AG04450 (cell line): ENCODE measurements around the gene CPEB1. TPM values are rescaled to one million over a fixed set of nuclear protein-coding genes. Genes with fewer than 3 reads are reported as not detected.
"Not testable (repeated sequence)": the region's sequence is repeated elsewhere in the genome, so short reads cannot be mapped to it uniquely, and the experiment has no call there.

Experiments used
- CTCF ChIA-PET: fragments of 300-600, 350-600 bp; formaldehyde crosslinking; extraction: SDS; loops from one replicate; lab custom pipeline; 2022; ENCODE audit warnings: antibody characterized with exemption, inconsistent platforms; lab: Charles Lee
- POLR2A ChIA-PET: fragments of 350-600 bp; formaldehyde crosslinking; extraction: SDS; loops from one replicate; lab custom pipeline; 2021; ENCODE audit warnings: antibody characterized with exemption, inconsistent platforms; lab: Yijun Ruan, JAX
- DNase-seq: peaks from one replicate; pipeline ENCODE4 v3.0.0-alpha.2; 2011; ENCODE audit warnings: low read depth, low spot score
- H3K27ac ChIP-seq: one replicate; pipeline ENCODE4 v1.5.1; 2012; ENCODE audit warnings: low read depth, low read length, control low read depth
- H3K27me3 ChIP-seq: one replicate; pipeline ENCODE4 v1.6.0; 2012; ENCODE audit warnings: low read length; ENCODE audit not compliant: control insufficient read depth, insufficient read depth
- H3K4me3 ChIP-seq: 2 replicates; pipeline ENCODE4 v1.5.1; 2011; ENCODE audit warnings: mild to moderate bottlenecking, low read depth, low read length, control low read depth
- H3K9me3 ChIP-seq: 2 replicates; pipeline ENCODE4 v1.5.1; 2012; ENCODE audit warnings: low read length; ENCODE audit not compliant: control insufficient read depth, insufficient read depth
- CTCF ChIP-seq: IDR thresholded peaks from 2 replicates; pipeline ENCODE4 v1.5.1; 2011; ENCODE audit warnings: low read depth, low read length, control low read depth, inconsistent platforms
- polyA plus RNA-seq: library from polyadenylated mRNA; depleted of rRNA; stranded (reverse); fragments of >200 nt; gene quantifications from 2 replicates; pipeline ENCODE4 v1.2.3, GENCODE V29; 2011

CPEB1 gene
- polyA plus RNA-seq, 1 experiment, result 8.3 TPM

GRCh38 chr15:82649226-82649999, 2.2 kb upstream of the CPEB1 start:
- no peak for TF ChIP-seq CTCF
- no peak for DNase-seq
- H3K27ac ChIP-seq, result no peak overlapping the region
- H3K4me3 ChIP-seq, result no peak overlapping the region
- CTCF ChIA-PET, result no interaction called here
- peaks cover 34% of the 10 kb centered on the region for H3K27me3 ChIP-seq
- H3K9me3 ChIP-seq, result peaks cover 11% of the 10 kb centered on the region; the same call in 1 of the 2 replicates
- POLR2A ChIA-PET, result no interaction called here

- peaks cover 39% of the 10 kb centered on the region for H3K27me3 ChIP-seq
- POLR2A ChIA-PET, result no interaction called here
- CTCF ChIA-PET, result no interaction called here
Measured at GRCh38 chr15:82648257-82649103, 1.3 kb upstream of the CPEB1 start.

GRCh38 chr15:82647835-82648256, 683 bp upstream of the CPEB1 start:
- peaks cover 11% of the 10 kb centered on the region; the same call in 1 of the 2 replicates for H3K9me3 ChIP-seq
- peak overlapping the region; percentile 50 for H3K4me3 ChIP-seq
- ChIA-PET CTCF (no interaction called here), POLR2A (no interaction called here)
- H3K27me3 ChIP-seq, result peaks cover 39% of the 10 kb centered on the region
- DNase-seq, result no peak
- no peak overlapping the region for H3K27ac ChIP-seq
- TF ChIP-seq CTCF, result no peak

More at GRCh38 chr15:82648257-82649103, 1.3 kb upstream of the CPEB1 start:
- Histone ChIP-seq H3K27ac (no peak overlapping the region), H3K4me3 (peak overlapping the region; percentile 43), H3K9me3 (peaks cover 11% of the 10 kb centered on the region; the same call in 1 of the 2 replicates)
- TF ChIP-seq CTCF, result peak; percentile 20; the same call in 1 of the 2 replicates
- DNase-seq, result no peak

GRCh38 chr15:82646250-82647044, 716 bp downstream of the CPEB1 start:
- Histone ChIP-seq H3K4me3 (0 out of 2 replicates have a peak overlapping the region, but pooled peaks have one; percentile 50), H3K27ac (no peak overlapping the region), H3K9me3 (peaks cover 11% of the 10 kb centered on the region; the same call in 1 of the 2 replicates), H3K27me3 (peaks cover 47% of the 10 kb centered on the region)
- ChIA-PET CTCF (no interaction called here), POLR2A (interaction anchor here (0.7 kb wide), 1 partner anchor 104 kb away, joined by 3 read pairs; no protein-coding TSS in a partner anchor)
- no peak for TF ChIP-seq CTCF
- no peak for DNase-seq

GRCh38 chr15:82644967-82645852, 2.0 kb downstream of the CPEB1 start:
- H3K27ac ChIP-seq, DNase-seq, POLR2A ChIA-PET, CTCF ChIA-PET, H3K4me3 ChIP-seq: not testable (repeated sequence)
- Histone ChIP-seq H3K27me3 (peaks cover 47% of the 10 kb centered on the region), H3K9me3 (peaks cover 11% of the 10 kb centered on the region; the same call in 1 of the 2 replicates)
